ENCODE data around the gene ZNF175. TPM values are rescaled to one million over a fixed set of nuclear protein-coding genes. Genes with fewer than 3 reads are reported as not detected.

The ZNF175 gene
- total and polyA plus RNA-seq, 2 experiments from 2014 or later: 2.3 to 6.3 TPM

DNA sequence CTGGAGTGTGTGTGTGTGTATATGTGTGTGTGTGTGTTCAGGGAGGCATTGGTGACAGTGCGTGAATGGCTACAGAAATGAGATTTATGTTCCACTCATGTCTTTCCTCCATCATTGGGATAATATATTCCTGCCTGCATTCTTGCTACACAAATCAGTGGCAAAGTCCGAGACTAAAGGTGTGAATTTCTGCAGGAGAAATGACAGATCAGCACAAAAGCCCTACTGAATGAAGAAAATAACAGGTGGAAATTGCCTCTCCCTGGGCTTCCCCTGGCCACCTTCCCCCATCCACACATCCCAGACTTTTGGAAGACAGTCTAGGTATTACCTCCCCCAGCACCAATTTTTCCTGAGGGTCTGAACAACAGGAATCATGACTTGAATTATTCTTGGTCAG, 49.7 kb upstream of the ZNF175 start (continued):
- TF ChIP-seq ZNF462 (CRISPR knock-in tag; IDR thresholded peaks at IDR 0.05) (no peak), POLR2AphosphoS5 (IDR thresholded peaks at IDR 0.05; ENCODE audit: low read depth) (no peak), JUNB (IDR thresholded peaks at IDR 0.05; ENCODE audit: unreplicated experiment) (no peak), NANOG (IDR thresholded peaks at IDR 0.05; ENCODE audit: borderline replicate concordance) (no peak), CREB1 (CRISPR knock-in tag; IDR thresholded peaks at IDR 0.05; ENCODE audit: low read depth) (no peak)

DNA sequence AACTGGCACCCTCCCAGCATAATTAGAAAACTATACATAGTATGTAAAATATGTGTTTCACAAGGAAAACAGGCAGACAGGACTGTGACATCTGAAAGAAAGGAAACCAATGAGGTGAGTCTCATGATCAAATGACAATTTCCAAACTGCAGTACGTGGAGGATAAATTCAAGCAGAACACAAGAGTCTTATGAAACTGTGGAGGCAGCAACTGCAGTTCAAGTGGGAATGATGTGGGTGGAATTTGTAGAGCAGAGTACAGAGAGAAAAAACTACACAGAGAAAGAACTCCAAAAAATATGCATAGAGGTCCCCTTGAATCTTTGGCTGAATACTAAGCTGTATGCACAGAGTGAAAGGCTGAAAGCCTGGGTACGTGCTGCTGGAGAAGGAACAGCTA, 49.3 kb upstream of the ZNF175 start:
- Histone ChIP-seq H3K27me3 (ENCODE audit: insufficient read depth) (no peaks in the 10 kb centered on the region), H3K4me3 (no peak overlapping the region), H3K79me2 (replicated peaks; ENCODE audit: insufficient read depth) (no peaks in the 10 kb centered on the region), H3K4me1 (ENCODE audit: insufficient read depth) (no peaks in the 10 kb centered on the region), H3K9me2 (ENCODE audit: insufficient read depth) (0 out of 2 replicates have a peak, but pooled peaks cover 6% of the 10 kb centered on the region), H4K20me1 (replicated peaks; ENCODE audit: insufficient read depth) (no peaks in the 10 kb centered on the region), H3K4me2 (no peak overlapping the region), H3K27ac (ENCODE audit: low read depth) (no peak overlapping the region), H3K36me3 (ENCODE audit: insufficient read depth) (no peaks in the 10 kb centered on the region), H3F3A (replicated peaks; ENCODE audit: low read depth) (no peaks in the 10 kb centered on the region), H2AFZ (no peak overlapping the region)
- Mint-ChIP-seq H3K36me3 (ENCODE audit: low read depth) (peaks cover 9% of the 10 kb centered on the region; the same call in 2 of the 3 replicates), H3K4me3 (no peak overlapping the region), H3K27me3 (ENCODE audit: insufficient read depth, low read depth, poor library complexity) (no peaks in the 10 kb centered on the region), H3K4me1 (no peaks in the 10 kb centered on the region), H3K27ac (no peak overlapping the region), H3K9me3 (peaks cover 89% of the 10 kb centered on the region)
- TF ChIP-seq ZNF114 (CRISPR knock-in tag; IDR thresholded peaks at IDR 0.05) (no peak), ETS1 (IDR thresholded peaks at IDR 0.05) (no peak), STAT1 (IDR thresholded peaks at IDR 0.05; ENCODE audit: unreplicated experiment) (no peak), NANOG (IDR thresholded peaks at IDR 0.05; ENCODE audit: borderline replicate concordance) (no peak), ZNF462 (CRISPR knock-in tag; IDR thresholded peaks at IDR 0.05) (no peak), ZNF331 (CRISPR knock-in tag; IDR thresholded peaks at IDR 0.05; ENCODE audit: low read depth) (no peak), EZH2phosphoT487 (IDR thresholded peaks at IDR 0.05; ENCODE audit: unreplicated experiment) (no peak)
- ATAC-seq (no peak), DNase-seq (ENCODE audit: low spot score) (no peak)
